Stimulated activated CD8-positive, alpha-beta memory T cell treated with anti-CD3 and anti-CD28 coated beads, Interleukin-7, amount 100 ng/mL, for 48 hours (primary cell): ENCODE data around the gene MAZ.

ENCODE experiments used
- DNase-seq, 2 donors: peaks; one replicate each; pipeline ENCODE4 v3.0.0-alpha.2; 2020; ENCODE audit warnings: low read depth in 1 of 2; ENCODE audit errors: extremely low read depth in 1 of 2

The MAZ gene

GRCh38 chr16:29850998-29851397 lies 44.7 kb downstream of the MAZ start:
- no peak for DNase-seq

- no peak for DNase-seq
Observed at GRCh38 chr16:29852654-29853053, 46.3 kb downstream of the MAZ start.

DNA sequence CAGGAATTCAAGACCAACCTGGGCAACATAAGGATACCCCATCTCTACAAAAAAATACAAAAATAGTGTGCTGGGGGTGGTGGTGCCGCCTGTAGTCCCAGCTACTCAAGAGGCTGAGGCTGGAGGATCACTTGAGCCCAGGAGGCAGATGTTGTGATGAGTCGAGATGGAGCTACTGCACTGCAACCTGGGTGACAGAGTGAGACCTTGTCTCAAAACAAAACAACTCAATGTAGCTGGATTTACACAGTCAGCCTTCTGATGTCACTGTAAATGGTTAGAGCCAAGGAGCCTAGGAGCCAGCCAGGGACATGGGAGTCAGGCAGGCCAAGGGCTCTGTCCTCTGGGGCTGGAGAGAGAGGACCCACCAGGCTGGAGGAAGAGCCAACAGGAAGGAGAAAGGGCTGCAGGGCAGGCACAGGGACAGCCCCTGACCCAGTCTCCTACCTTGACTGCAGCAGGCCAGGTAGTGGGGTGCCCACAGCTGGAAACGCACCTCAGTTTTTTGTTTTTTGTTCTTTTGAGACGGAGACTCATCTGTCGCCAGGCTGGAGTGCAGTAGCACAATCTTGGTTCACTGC lies 48.3 kb downstream of the MAZ start:
- DNase-seq, result no peak

DNA sequence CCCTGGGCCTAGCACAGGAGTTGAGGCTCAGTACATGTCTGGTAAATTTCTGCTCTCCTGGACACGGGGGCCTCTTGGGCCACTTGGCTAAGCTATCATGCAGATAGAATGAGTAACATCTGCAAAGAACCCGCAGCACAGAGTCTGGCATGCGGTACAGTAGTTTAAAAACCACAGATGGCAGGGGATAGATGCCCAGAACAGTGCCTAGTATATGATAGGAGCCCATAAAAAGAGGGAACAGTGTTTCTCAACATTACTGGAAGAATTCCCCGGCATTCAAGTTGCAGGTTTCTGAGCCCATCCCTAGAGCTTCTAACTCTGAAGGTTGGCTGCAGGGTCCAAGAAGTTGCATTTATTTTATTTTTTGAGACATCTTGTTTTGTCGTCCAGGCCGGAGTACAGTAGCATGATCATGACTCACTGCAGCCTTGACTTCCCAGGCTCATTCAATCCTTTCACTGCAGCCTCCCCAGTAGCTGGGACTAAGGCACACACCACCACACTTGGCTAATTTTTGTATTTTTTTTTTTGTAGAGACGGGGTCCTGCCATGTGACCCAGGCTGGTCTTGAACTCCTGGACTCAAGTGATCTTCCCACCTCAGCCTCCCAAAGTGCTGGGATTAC lies 50.9 kb downstream of the MAZ start:
- no peak for DNase-seq

DNA sequence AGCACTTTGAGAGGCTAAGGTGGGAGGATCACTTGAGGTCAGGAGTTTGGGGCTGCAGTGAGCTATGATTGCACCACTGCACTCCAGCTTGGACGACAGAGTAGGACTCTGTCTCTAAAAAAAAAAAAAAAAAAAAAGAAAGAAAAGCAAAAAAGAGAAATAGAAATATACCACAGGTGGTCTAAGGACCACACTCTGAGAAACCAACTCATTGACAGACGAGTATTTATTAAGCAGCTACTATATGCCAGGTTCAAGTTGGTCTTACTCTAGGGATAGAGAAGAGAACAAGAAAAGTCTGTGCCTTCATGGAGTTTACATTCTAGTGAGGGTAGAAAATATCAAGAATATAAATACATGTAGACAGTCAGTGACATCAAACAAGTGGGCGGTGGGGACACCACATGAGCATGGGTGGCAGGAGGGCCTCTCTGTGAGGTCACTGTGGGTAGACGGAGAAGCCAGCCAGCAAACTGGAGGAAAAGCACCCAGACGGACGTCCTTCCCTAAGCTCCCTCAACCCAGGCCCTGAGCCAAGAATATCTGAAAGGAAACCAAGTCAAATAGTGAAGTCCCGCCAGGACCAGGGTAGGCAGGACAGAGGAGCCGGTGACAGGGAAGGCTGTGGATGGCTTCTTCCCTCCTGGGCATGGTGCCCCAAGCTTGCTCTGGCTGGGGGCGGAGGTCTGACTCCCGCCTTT lies 52.0 kb downstream of the MAZ start:
- DNase-seq, result no peak

DNA sequence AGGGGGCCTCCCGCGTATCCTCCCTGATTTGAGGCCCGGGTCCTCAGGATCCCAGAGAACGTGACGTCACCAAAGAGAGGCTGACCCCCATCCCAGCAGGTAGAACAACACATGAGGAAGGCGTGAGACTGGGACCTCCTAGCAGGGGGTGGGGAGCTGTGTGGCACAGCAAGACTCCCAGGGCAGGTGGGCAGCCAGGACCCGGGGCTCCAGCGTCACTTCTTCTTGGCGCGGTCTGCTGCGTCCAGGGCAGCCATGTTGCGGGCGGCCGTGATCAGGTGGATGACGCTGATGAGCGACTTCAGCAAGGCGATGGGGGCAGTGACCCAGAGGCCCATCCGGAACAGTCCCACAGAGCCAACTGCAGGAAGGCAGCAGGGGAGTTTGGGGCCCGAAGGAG lies 52.6 kb downstream of the MAZ start:
- DNase-seq, result no peak

GRCh38 chr16:29860218-29860617 lies 53.9 kb downstream of the MAZ start:
- no peak for DNase-seq
